Fibroblast of lung (primary cell): ENCODE data around the gene SOHLH2. TPM values are rescaled to one million over a fixed set of nuclear protein-coding genes. Genes with fewer than 3 reads are reported as not detected.
A peak's percentile ranks its signal among the peaks of the same experiment; 100 is the strongest.

ENCODE experiments used
- DNase-seq, 2 donors: peaks; one replicate each; pipeline versions ENCODE4 v3.0.0 to v3.0.0-alpha.2; 2010; ENCODE audit warnings: low read depth in 2 of 2
- H2AFZ ChIP-seq: 2 replicates; pipeline ENCODE4 v1.5.1; 2012; ENCODE audit warnings: low read length, control low read depth, inconsistent platforms
- H3K27ac ChIP-seq: 2 replicates; pipeline ENCODE4 v1.5.1; 2011; ENCODE audit warnings: low read length, control low read depth; ENCODE audit not compliant: insufficient read depth
- H3K27me3 ChIP-seq: 2 replicates; pipeline ENCODE4 v1.5.1; 2011; ENCODE audit warnings: mild to moderate bottlenecking, low read length; ENCODE audit not compliant: control insufficient read depth, insufficient read depth
- H3K36me3 ChIP-seq: 2 replicates; pipeline ENCODE4 v1.5.1; 2011; ENCODE audit warnings: low read length; ENCODE audit not compliant: control insufficient read depth, insufficient read depth
- H3K4me1 ChIP-seq: 2 replicates; pipeline ENCODE4 v1.5.1; 2011; ENCODE audit warnings: low read length; ENCODE audit not compliant: control insufficient read depth, insufficient read depth; ENCODE audit errors: extremely low read depth
- H3K4me2 ChIP-seq: 2 replicates; pipeline ENCODE4 v1.5.1; 2011; ENCODE audit warnings: low read length, control low read depth; ENCODE audit not compliant: insufficient read depth; ENCODE audit errors: extremely low read depth
- H3K4me3 ChIP-seq, 4 experiments: fragments of 200-600 bp in 1 of 4; sonication (generic) in 1 of 4; replicated peaks in 1 of 4; 2 replicates each; pipeline ENCODE4 v1.5.1; 2011 to 2016; ENCODE audit warnings: low read length in 4 of 4, low read depth in 3 of 4, mild to moderate bottlenecking in 3 of 4, control low read depth in 2 of 4, inconsistent platforms in 1 of 4, mixed read lengths in 1 of 4; ENCODE audit not compliant: insufficient read depth in 1 of 4; ENCODE audit errors: control extremely low read depth in 1 of 4
- H3K79me2 ChIP-seq: 2 replicates; pipeline ENCODE4 v1.5.1; 2012; ENCODE audit warnings: mild to moderate bottlenecking, low read length, inconsistent platforms; ENCODE audit not compliant: control insufficient read depth, insufficient read depth
- H3K9ac ChIP-seq: 2 replicates; pipeline ENCODE4 v1.5.1; 2011; ENCODE audit warnings: mild to moderate bottlenecking, low read length, control low read depth; ENCODE audit not compliant: insufficient read depth
- H3K9me3 ChIP-seq: 2 replicates; pipeline ENCODE4 v1.5.1; 2012; ENCODE audit warnings: low read depth, low read length; ENCODE audit not compliant: control insufficient read depth, insufficient read depth
- H4K20me1 ChIP-seq: 2 replicates; pipeline ENCODE4 v1.5.1; 2011; ENCODE audit warnings: low read length; ENCODE audit not compliant: control insufficient read depth, insufficient read depth; ENCODE audit errors: extremely low read depth
- CTCF ChIP-seq, 2 donors: IDR thresholded peaks in 1 of 2; conservative IDR thresholded peaks in 1 of 2; 1 replicate in 1 of 2; 2 replicates in 1 of 2; pipeline ENCODE4 v1.5.1; 2011 to 2012; ENCODE audit warnings: low read length in 2 of 2, control low read depth in 1 of 2, inconsistent platforms in 1 of 2, low read depth in 1 of 2, mild to moderate bottlenecking in 1 of 2
- EZH2 ChIP-seq: IDR thresholded peaks from 2 replicates; pipeline ENCODE4 v1.5.1; 2012; ENCODE audit warnings: low read length, control low read depth, mild to moderate bottlenecking; ENCODE audit errors: missing control alignments
- polyA plus RNA-seq, 2 donors: library from polyadenylated mRNA; depleted of rRNA in 1 of 2; stranded (reverse) in 1 of 2; unstranded in 1 of 2; fragments of >200 nt; gene quantifications; 2 replicates each; pipeline ENCODE4 v1.2.1, GENCODE V29; 2011 to 2012; ENCODE audit warnings: missing spikeins in 1 of 2
- total RNA-seq: library from RNA; depleted of rRNA; stranded (reverse); fragments of >200 nt; gene quantifications from 2 replicates; pipeline ENCODE4 v1.2.1, GENCODE V29; 2014

SOHLH2 gene
- total and polyA plus RNA-seq, 2 donors (not counting 1 experiment from before 2014, with no cell fraction given): 0.34 to 1.8 TPM

GRCh38 chr13:36124236-36124822 is 90.0 kb downstream of the SOHLH2 start:
- Histone ChIP-seq H4K20me1 (no peaks in the 10 kb centered on the region), H3K9me3 (no peaks in the 10 kb centered on the region), H3K4me2 (peak overlapping the region; percentile 3), H3K9ac (no peak overlapping the region), H3K27me3 (no peaks in the 10 kb centered on the region), H3K4me1 (no peaks in the 10 kb centered on the region), H3K27ac (no peak overlapping the region), H3K79me2 (no peaks in the 10 kb centered on the region), H2AFZ (no peak overlapping the region), H3K36me3 (no peaks in the 10 kb centered on the region), H3K4me3 (no peak overlapping the region)
- peak; percentile 80 to 87 for DNase-seq
- TF ChIP-seq EZH2 (no peak), CTCF (conservative IDR thresholded peaks at IDR 0.05 in 1 of 2, IDR thresholded peaks at IDR 0.05 in 1 of 2; ENCODE audit: low read depth in 1 of 2, low read length in 2 of 2) (no peak)

Other genes starting within 250 kb of the SOHLH2 start
- gene DCLK1, start 83.2 kb downstream of the SOHLH2 start, total RNA-seq: 6.3 and 14.4 TPM in 2 replicates
- gene DCLK1, start 83.2 kb downstream of the SOHLH2 start, polyA plus RNA-seq: 0.56 and 2.9 TPM in 2 replicates
- 3.3 and 7.1 TPM in 2 replicates for gene CCDC169, start 83.3 kb upstream of the SOHLH2 start, total RNA-seq
- gene CCDC169, start 83.3 kb upstream of the SOHLH2 start, polyA plus RNA-seq: 2.9 and 3.5 TPM in 2 replicates
- 93.0 and 112 TPM in 2 replicates for gene SPART, start 131.8 kb upstream of the SOHLH2 start, total RNA-seq
- 90.2 and 109 TPM in 2 replicates for gene SPART, start 131.8 kb upstream of the SOHLH2 start, polyA plus RNA-seq
- gene CCNA1, start 217.9 kb upstream of the SOHLH2 start, total RNA-seq: 3.5 TPM in 1 of 2 replicates, not detected in the other
- gene CCNA1, start 217.9 kb upstream of the SOHLH2 start, polyA plus RNA-seq: 0.48 and 0.89 TPM in 2 replicates